ENCODE data around the gene FRK. TPM values are rescaled to one million over a fixed set of nuclear protein-coding genes. Genes with fewer than 3 reads are reported as not detected.
A peak's percentile ranks its signal among the peaks of the same experiment; 100 is the strongest.

Gene FRK, protein sequence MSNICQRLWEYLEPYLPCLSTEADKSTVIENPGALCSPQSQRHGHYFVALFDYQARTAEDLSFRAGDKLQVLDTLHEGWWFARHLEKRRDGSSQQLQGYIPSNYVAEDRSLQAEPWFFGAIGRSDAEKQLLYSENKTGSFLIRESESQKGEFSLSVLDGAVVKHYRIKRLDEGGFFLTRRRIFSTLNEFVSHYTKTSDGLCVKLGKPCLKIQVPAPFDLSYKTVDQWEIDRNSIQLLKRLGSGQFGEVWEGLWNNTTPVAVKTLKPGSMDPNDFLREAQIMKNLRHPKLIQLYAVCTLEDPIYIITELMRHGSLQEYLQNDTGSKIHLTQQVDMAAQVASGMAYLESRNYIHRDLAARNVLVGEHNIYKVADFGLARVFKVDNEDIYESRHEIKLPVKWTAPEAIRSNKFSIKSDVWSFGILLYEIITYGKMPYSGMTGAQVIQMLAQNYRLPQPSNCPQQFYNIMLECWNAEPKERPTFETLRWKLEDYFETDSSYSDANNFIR
- total RNA-seq = 1 to 10 TPM; 1.4 to 2.9 TPM
- polyA plus RNA-seq (2013, experiment 1 of 2) = 0.11 TPM
- polyA plus RNA-seq (2013, experiment 2 of 2) = 0.12 TPM
- long read RNA-seq, experiment 1 = 0 reads
- long read RNA-seq, experiment 2, partial matches to known transcripts = 0 of 2 reads
- long read RNA-seq, experiment 2, other reads (novel, unspliced or antisense) = 2 of 2 reads
- long read RNA-seq, experiment 3, partial matches to known transcripts = 0 of 7 reads
- long read RNA-seq, experiment 3, other reads (novel, unspliced or antisense) = 7 of 7 reads
- long read RNA-seq, experiment 4, partial matches to known transcripts = 0 of 2 reads
- long read RNA-seq, experiment 4, other reads (novel, unspliced or antisense) = 2 of 2 reads

GRCh38 chr6:116060572-116061283 lies at the start of gene FRK:
FRK (minus strand) TSS chr6:116060891; CDS start chr6:116060311, 580 bp downstream.
- no peak for DNase-seq
- Mint-ChIP-seq H3K4me3 (no peak within 1 kb of the TSS), H3K4me1 (peaks cover 10% of the 10 kb centered on the region), H3K9me3 (no peaks in the 10 kb centered on the region), H3K36me3 (ENCODE audit: low read depth) (no peaks in the 10 kb centered on the region), H3K27ac (no peak within 1 kb of the TSS), H3K27me3 (ENCODE audit: insufficient read depth) (no peaks in the 10 kb centered on the region)
- Histone ChIP-seq H3K9ac (ENCODE audit: extremely low read depth, low read length, poor library complexity, severe bottlenecking) (no peak within 1 kb of the TSS), H3K4me3 (ENCODE audit: low read length) (no peak within 1 kb of the TSS), H3K36me3 (ENCODE audit: control insufficient read depth, insufficient read depth, low read length) (no peaks in the 10 kb centered on the region), H3K9me3 (ENCODE audit: control insufficient read depth, low read length) (no peaks in the 10 kb centered on the region), H3K4me1 (ENCODE audit: control insufficient read depth, insufficient read depth, low read length) (peaks cover 5% of the 10 kb centered on the region), H3K27me3 (ENCODE audit: control insufficient read depth, insufficient read depth, low read length, poor library complexity, severe bottlenecking) (no peaks in the 10 kb centered on the region), H3K27ac (ENCODE audit: low read depth, low read length) (no peak within 1 kb of the TSS)
- WGBS, 2 experiments (ENCODE audit: insufficient coverage in 1 of 2, insufficient read length in 1 of 2) = 94 to 95% methylated on average over 6 to 7 of the region's 7 CpGs
- peak; percentile 66 for TF ChIP-seq CTCF (conservative IDR thresholded peaks at IDR 0.05)

- peaks cover 73% of the 10 kb centered on the region for H3K4me1 Mint-ChIP-seq
- DNase-seq = no peak
- H3K27ac ChIP-seq (ENCODE audit: low read depth, low read length) = no peak overlapping the region
- H3K9me3 Mint-ChIP-seq = no peaks in the 10 kb centered on the region
- H3K9ac ChIP-seq (ENCODE audit: extremely low read depth, low read length, poor library complexity, severe bottlenecking) = no peak overlapping the region
- H3K4me3 ChIP-seq (ENCODE audit: low read length) = no peak overlapping the region
- no peak for TF ChIP-seq CTCF (conservative IDR thresholded peaks at IDR 0.05)
- H3K27ac Mint-ChIP-seq = no peak overlapping the region
- H3K36me3 ChIP-seq (ENCODE audit: control insufficient read depth, insufficient read depth, low read length) = peaks cover 48% of the 10 kb centered on the region
- no peaks in the 10 kb centered on the region for H3K27me3 ChIP-seq (ENCODE audit: control insufficient read depth, insufficient read depth, low read length, poor library complexity, severe bottlenecking)
- H3K4me1 ChIP-seq (ENCODE audit: control insufficient read depth, insufficient read depth, low read length) = peaks cover 38% of the 10 kb centered on the region
- no peak overlapping the region for H3K4me3 Mint-ChIP-seq
- peaks cover 50% of the 10 kb centered on the region for H3K36me3 Mint-ChIP-seq (ENCODE audit: low read depth)
- WGBS, 2 experiments (ENCODE audit: insufficient coverage in 1 of 2, insufficient read length in 1 of 2) = 57 to 77% methylated on average over 1 of the region's 1 CpG
- no peaks in the 10 kb centered on the region for H3K9me3 ChIP-seq (ENCODE audit: control insufficient read depth, low read length)
- no peaks in the 10 kb centered on the region for H3K27me3 Mint-ChIP-seq (ENCODE audit: insufficient read depth)
Observed at GRCh38 chr6:116108836-116109235, 48.1 kb upstream of the FRK start.

- Histone ChIP-seq H3K4me3 (ENCODE audit: low read length) (peak overlapping the region; percentile 57), H3K9me3 (ENCODE audit: control insufficient read depth, low read length) (no peaks in the 10 kb centered on the region), H3K9ac (ENCODE audit: extremely low read depth, low read length, poor library complexity, severe bottlenecking) (peak overlapping the region; percentile 35), H3K36me3 (ENCODE audit: control insufficient read depth, insufficient read depth, low read length) (peaks cover 37% of the 10 kb centered on the region), H3K27me3 (ENCODE audit: control insufficient read depth, insufficient read depth, low read length, poor library complexity, severe bottlenecking) (no peaks in the 10 kb centered on the region), H3K27ac (ENCODE audit: low read depth, low read length) (no peak overlapping the region), H3K4me1 (ENCODE audit: control insufficient read depth, insufficient read depth, low read length) (peaks cover 37% of the 10 kb centered on the region)
- Mint-ChIP-seq H3K36me3 (ENCODE audit: low read depth) (peaks cover 36% of the 10 kb centered on the region), H3K4me3 (peak overlapping the region; percentile 41), H3K4me1 (peaks cover 77% of the 10 kb centered on the region), H3K27ac (peak overlapping the region; percentile 98), H3K9me3 (no peaks in the 10 kb centered on the region), H3K27me3 (ENCODE audit: insufficient read depth) (no peaks in the 10 kb centered on the region)
- WGBS, 2 experiments (ENCODE audit: insufficient coverage in 1 of 2, insufficient read length in 1 of 2) = 59 to 60% methylated on average over 1 of the region's 1 CpG
- no peak for DNase-seq
- TF ChIP-seq CTCF (conservative IDR thresholded peaks at IDR 0.05) = no peak
Observed at GRCh38 chr6:116106146-116106545, 45.5 kb upstream of the FRK start.
